DND-41 (cell line): ENCODE results near the gene SLC22A31.

Experiments used
- ATAC-seq: fragments of 200-7000 bp; cut with Tn5 transposase; 3 replicates; pipeline ENCODE4 v1.9.1; 2021; ENCODE audit warnings: low read depth; ENCODE audit not compliant: insufficient read depth
- DNase-seq: peaks from one replicate; pipeline ENCODE4 v3.0.0-alpha.2; 2020
- H2AFZ ChIP-seq: 2 replicates; pipeline ENCODE4 v1.6.0; 2012; ENCODE audit warnings: low read depth, low read length
- H3K27ac ChIP-seq: 2 replicates; pipeline ENCODE4 v1.5.1; 2012; ENCODE audit warnings: low read length, inconsistent platforms
- H3K27me3 ChIP-seq: fragments of 200-600 bp; sonication (generic); 2 replicates; pipeline ENCODE4 v1.6.0; 2012; ENCODE audit warnings: low read length, mild to moderate bottlenecking, inconsistent platforms; ENCODE audit not compliant: insufficient read depth, poor library complexity
- H3K36me3 ChIP-seq: 2 replicates; pipeline ENCODE4 v1.5.1; 2012; ENCODE audit warnings: low read length, inconsistent platforms; ENCODE audit not compliant: insufficient read depth
- H3K4me1 ChIP-seq: 2 replicates; pipeline ENCODE4 v1.5.1; 2012; ENCODE audit warnings: mild to moderate bottlenecking, low read length; ENCODE audit not compliant: insufficient read depth
- H3K4me2 ChIP-seq: 2 replicates; pipeline ENCODE4 v1.6.0; 2012; ENCODE audit warnings: mild to moderate bottlenecking, moderate library complexity, low read length, inconsistent platforms; ENCODE audit not compliant: insufficient read depth
- H3K4me3 ChIP-seq, 2 experiments: fragments of 200-600 bp in 1 of 2; shearing (Covaris generic) in 1 of 2; 2 replicates each; pipeline ENCODE4 v1.5.1; 2012 to 2016; ENCODE audit warnings: inconsistent platforms in 2 of 2, low read length in 2 of 2, mild to moderate bottlenecking in 2 of 2, low read depth in 1 of 2, moderate library complexity in 1 of 2
- H3K79me2 ChIP-seq: 2 replicates; pipeline ENCODE4 v1.6.0; 2012; ENCODE audit warnings: low read length, inconsistent platforms; ENCODE audit not compliant: insufficient read depth
- H3K9ac ChIP-seq: 2 replicates; pipeline ENCODE4 v1.6.0; 2012; ENCODE audit warnings: low read depth, mild to moderate bottlenecking, inconsistent platforms, low read length, moderate library complexity
- H3K9me3 ChIP-seq: 2 replicates; pipeline ENCODE4 v1.5.1; 2012; ENCODE audit warnings: low read length, moderate library complexity, mild to moderate bottlenecking, inconsistent platforms; ENCODE audit not compliant: insufficient read depth, severe bottlenecking
- H4K20me1 ChIP-seq: 2 replicates; pipeline ENCODE4 v1.6.0; 2012; ENCODE audit warnings: low read length; ENCODE audit not compliant: insufficient read depth
- CTCF ChIP-seq: IDR thresholded peaks from 2 replicates; pipeline ENCODE4 v1.5.1; 2012; ENCODE audit warnings: borderline replicate concordance, low read length, moderate library complexity, mild to moderate bottlenecking; ENCODE audit not compliant: poor library complexity, severe bottlenecking; ENCODE audit errors: extremely low read depth
- EZH2 ChIP-seq: IDR thresholded peaks from 3 replicates; pipeline ENCODE4 v1.6.1; 2012; ENCODE audit warnings: borderline replicate concordance, low read depth, mild to moderate bottlenecking, moderate library complexity, low read length, inconsistent platforms; ENCODE audit not compliant: severe bottlenecking

The SLC22A31 gene

GRCh38 chr16:89146211-89147005, 53.9 kb downstream of the SLC22A31 start:
- H3K4me2 ChIP-seq: no peak overlapping the region

More at GRCh38 chr16:89146211-89147005, 53.9 kb downstream of the SLC22A31 start:
- TF ChIP-seq EZH2 (no peak), CTCF (no peak)
- Histone ChIP-seq H2AFZ (no peak overlapping the region), H3K4me1 (no peaks in the 10 kb centered on the region), H3K9me3 (peaks cover 20% of the 10 kb centered on the region), H4K20me1 (peaks cover 13% of the 10 kb centered on the region; the same call in 1 of the 2 replicates), H3K4me3 (no peak overlapping the region), H3K9ac (no peak overlapping the region), H3K36me3 (peaks cover 91% of the 10 kb centered on the region), H3K27me3 (no peaks in the 10 kb centered on the region), H3K27ac (no peak overlapping the region), H3K79me2 (no peaks in the 10 kb centered on the region)
- ATAC-seq: no peak
- no peak for DNase-seq
